GM12864 (cell line): ENCODE data around the gene RAD51.

Source experiments
- DNase-seq: peaks from one replicate; pipeline ENCODE4 v3.0.0-alpha.2; 2011; ENCODE audit warnings: low read depth
- H3K4me3 ChIP-seq: 2 replicates; pipeline ENCODE4 v1.5.1; 2011; ENCODE audit warnings: mild to moderate bottlenecking, low read depth, low read length, control low read depth
- TF ChIP-seq, protein P1 (sequence below): IDR thresholded peaks from 2 replicates; pipeline ENCODE4 v1.5.1; 2011; ENCODE audit warnings: low read depth, mild to moderate bottlenecking, moderate library complexity, low read length, control low read depth, inconsistent platforms; ENCODE audit errors: missing control alignments

Gene RAD51

DNA sequence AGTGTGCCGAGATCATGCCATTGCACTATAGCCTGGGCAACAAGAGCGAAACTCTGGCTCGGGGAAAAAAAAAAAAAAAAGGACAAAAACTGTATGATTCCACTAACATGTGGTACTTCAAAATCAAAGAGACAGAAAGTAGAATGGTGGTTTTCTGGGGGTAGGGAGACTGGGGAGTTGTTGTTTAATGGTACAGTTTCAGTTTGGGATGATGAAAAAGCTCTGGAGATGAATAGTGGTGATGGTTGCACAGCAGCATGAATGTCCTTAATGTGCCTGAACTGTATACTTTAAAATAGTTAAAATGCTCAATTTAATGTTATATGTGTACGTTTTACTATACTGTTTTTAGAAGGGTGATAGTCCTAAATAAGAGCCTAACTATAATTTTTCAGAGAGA, 27.4 kb downstream of the RAD51 start:
- H3K4me3 ChIP-seq: no peak overlapping the region
- no peak for DNase-seq
- TF ChIP-seq, protein P1, sequence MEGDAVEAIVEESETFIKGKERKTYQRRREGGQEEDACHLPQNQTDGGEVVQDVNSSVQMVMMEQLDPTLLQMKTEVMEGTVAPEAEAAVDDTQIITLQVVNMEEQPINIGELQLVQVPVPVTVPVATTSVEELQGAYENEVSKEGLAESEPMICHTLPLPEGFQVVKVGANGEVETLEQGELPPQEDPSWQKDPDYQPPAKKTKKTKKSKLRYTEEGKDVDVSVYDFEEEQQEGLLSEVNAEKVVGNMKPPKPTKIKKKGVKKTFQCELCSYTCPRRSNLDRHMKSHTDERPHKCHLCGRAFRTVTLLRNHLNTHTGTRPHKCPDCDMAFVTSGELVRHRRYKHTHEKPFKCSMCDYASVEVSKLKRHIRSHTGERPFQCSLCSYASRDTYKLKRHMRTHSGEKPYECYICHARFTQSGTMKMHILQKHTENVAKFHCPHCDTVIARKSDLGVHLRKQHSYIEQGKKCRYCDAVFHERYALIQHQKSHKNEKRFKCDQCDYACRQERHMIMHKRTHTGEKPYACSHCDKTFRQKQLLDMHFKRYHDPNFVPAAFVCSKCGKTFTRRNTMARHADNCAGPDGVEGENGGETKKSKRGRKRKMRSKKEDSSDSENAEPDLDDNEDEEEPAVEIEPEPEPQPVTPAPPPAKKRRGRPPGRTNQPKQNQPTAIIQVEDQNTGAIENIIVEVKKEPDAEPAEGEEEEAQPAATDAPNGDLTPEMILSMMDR: no peak

DNA sequence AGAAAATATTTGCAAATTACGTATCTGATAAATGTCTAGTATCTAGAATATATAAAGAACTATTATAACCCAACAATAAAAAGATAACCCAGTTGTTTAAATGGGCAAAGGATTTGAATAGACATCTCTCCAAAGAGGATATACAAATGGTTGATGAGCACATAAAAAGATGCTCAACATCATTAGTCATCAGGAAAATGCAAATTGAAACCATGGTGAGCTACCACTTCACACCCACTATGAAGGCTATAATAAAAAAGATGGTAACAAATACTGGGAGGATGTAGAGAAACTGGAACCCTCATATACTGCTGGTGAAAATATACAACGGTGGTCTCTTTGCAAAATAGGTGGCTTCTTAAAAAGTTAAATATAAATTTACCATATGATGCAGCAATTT, 28.0 kb downstream of the RAD51 start:
- DNase-seq: no peak
- no peak overlapping the region for H3K4me3 ChIP-seq
- TF ChIP-seq, protein P1: no peak

DNA sequence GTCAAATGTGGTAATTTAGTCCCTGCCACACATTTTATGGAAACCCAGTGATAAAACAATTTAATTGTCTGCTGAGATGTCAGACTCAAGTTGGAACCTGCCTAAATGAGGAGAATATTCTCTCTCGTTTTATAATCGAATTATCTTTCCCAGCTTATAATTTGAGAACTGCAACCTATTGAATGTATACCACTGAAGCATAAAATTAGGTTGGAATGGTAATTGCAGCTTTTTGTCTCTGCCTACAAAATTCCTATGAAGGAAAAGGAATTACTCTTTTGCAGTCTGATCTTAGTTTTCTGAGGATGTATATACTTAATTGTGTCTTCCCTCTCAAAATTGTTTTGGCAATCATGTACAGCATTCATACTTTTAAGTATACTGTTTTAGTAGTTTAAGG, 28.9 kb downstream of the RAD51 start:
- no peak overlapping the region for H3K4me3 ChIP-seq
- TF ChIP-seq, protein P1: no peak
- no peak for DNase-seq

DNA sequence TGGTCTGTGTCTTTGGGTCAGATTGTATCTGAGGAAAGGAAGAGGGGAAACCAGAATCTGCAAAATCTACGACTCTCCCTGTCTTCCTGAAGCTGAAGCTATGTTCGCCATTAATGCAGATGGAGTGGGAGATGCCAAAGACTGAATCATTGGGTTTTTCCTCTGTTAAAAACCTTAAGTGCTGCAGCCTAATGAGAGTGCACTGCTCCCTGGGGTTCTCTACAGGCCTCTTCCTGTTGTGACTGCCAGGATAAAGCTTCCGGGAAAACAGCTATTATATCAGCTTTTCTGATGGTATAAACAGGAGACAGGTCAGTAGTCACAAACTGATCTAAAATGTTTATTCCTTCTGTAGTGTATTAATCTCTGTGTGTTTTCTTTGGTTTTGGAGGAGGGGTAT, 36.1 kb downstream of the RAD51 start:
- no peak for DNase-seq
- TF ChIP-seq, protein P1: no peak
- no peak overlapping the region for H3K4me3 ChIP-seq

DNA sequence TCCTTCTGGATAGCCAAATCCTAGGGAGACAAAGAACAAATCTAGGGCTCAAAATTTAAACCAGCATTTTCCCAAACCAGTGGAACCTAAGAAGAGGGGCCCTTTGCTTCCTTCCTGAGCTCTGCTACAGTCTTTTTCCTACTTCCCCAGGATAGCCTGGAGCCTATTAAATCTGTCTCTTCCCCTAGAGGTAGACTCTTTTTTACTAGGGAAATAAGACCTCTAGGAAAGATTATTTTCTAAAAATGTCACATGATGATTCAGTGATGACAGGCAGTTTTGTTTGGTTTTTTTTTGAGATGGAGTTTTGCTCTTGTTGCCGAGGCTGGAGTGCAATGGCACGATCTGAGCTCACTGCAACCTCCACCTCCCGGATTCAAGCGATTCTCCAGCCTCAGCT, 41.6 kb downstream of the RAD51 start:
- TF ChIP-seq, protein P1: no peak
- no peak for DNase-seq
- no peak overlapping the region for H3K4me3 ChIP-seq

DNA sequence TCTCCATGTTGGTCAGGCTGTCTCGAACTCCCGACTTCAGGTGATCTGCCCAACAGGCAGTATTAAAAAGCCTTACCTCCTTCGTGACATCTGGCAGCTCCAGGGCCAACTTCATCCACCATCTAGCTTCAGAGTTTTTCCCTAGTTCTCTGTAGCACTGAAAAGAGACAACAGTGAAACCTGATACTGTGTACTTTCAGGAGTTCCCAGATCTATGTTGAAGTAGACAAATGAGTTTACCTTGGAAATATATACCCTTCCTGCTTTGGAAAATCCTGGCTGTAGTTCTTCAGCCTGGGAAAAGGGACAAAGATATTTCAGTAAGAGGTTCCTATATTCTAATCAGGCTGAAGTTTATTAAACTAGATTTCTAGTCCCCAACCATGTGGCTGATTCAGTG, 42.1 kb downstream of the RAD51 start:
- DNase-seq: no peak
- H3K4me3 ChIP-seq: no peak overlapping the region
- TF ChIP-seq, protein P1: no peak

DNA sequence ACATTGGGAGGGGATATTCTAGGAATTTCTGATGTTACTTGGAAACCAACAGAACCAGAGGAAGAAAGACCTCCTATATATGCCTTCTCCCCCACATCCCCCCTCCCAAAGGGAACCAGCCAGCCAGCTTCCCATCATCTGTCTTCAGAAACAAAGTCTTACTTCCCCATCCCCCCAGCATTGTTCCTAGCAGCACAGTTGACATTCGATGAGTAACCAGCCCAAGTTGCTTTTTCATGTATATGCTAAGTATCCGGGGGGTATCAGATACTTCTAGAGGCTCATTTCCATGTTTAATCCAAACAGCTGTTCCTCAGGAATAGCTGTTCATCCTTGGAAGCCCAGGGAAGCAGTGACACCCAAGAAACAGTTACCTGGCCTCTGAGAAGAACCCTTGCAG, 44.1 kb downstream of the RAD51 start:
- TF ChIP-seq, protein P1: no peak
- no peak overlapping the region for H3K4me3 ChIP-seq
- no peak for DNase-seq
